GM12878 (cell line): Measurements from ENCODE around the gene MLPH. TPM values are rescaled to one million over a fixed set of nuclear protein-coding genes. Genes with fewer than 3 reads are reported as not detected.

Source experiments
- IKZF2 ChIP-seq, 2 experiments: fragments of 450-650 bp; IDR thresholded peaks; 2 replicates each; pipeline ENCODE4 v1.6.1; 2017; ENCODE audit warnings: mild to moderate bottlenecking in 2 of 2, moderate library complexity in 2 of 2
- MEF2A ChIP-seq: IDR thresholded peaks from 2 replicates; pipeline ENCODE4 v1.6.1; 2011; ENCODE audit warnings: low read depth, mild to moderate bottlenecking, low read length, moderate library complexity; ENCODE audit not compliant: insufficient read depth
- RFX5 ChIP-seq: IDR thresholded peaks from 2 replicates; pipeline ENCODE4 v1.6.1; 2011; ENCODE audit warnings: low read depth, low read length, improper control_type of control experiment
- TCF3 ChIP-seq: IDR thresholded peaks from 2 replicates; pipeline ENCODE4 v1.6.1; 2012; ENCODE audit warnings: low read depth, mild to moderate bottlenecking, low read length, borderline replicate concordance; ENCODE audit not compliant: insufficient read depth
- ZNF274 ChIP-seq: IDR thresholded peaks from one replicate; pipeline ENCODE4 v1.8.0; 2011; ENCODE audit not compliant: insufficient read length, insufficient read depth
- polyA plus RNA-seq, 11 experiments: library from polyadenylated mRNA; depleted of rRNA in 4 of 11; unstranded in 6 of 11; stranded (reverse) in 5 of 11; fragments of >200 nt; fragmentation: Nextera tagmentation in 4 of 11; fragmentation: Illumina TruSeq in 1 of 11; extraction: Ambion mirVana in 4 of 11; extraction: Trizol in 1 of 11; gene quantifications; 1 replicate in 1 of 11; 2 replicates in 10 of 11; pipeline versions ENCODE4 v1.2.1 to v1.2.3, GENCODE V29; 2011 to 2016; ENCODE audit warnings: inconsistent platforms in 2 of 11, missing spikeins in 2 of 11, low read depth in 1 of 11
- total RNA-seq, 4 experiments: library from RNA; depleted of rRNA in 3 of 4; stranded (reverse); fragments of >200 nt in 3 of 4; fragmentation: Illumina TruSeq in 1 of 4; extraction: Trizol in 1 of 4; gene quantifications; 2 replicates each; pipeline versions ENCODE4 v1.2.1 to v1.2.3, GENCODE V29; 2013 to 2021
- TF ChIP-seq, protein P1 (sequence below): fragments of 450-650 bp; IDR thresholded peaks from 2 replicates; pipeline ENCODE4 v1.6.1; 2016; ENCODE audit warnings: mild to moderate bottlenecking, moderate library complexity, borderline replicate concordance
- TF ChIP-seq, protein P2 (sequence below): fragments of 450-650 bp; formaldehyde crosslinking; IDR thresholded peaks from 2 replicates; pipeline ENCODE4 v1.5.0; 2022; ENCODE audit warnings: mild to moderate bottlenecking, missing genetic modification characterization
- TF ChIP-seq, protein P3 (sequence below): fragments of 450-650 bp; formaldehyde crosslinking; IDR thresholded peaks from 2 replicates; pipeline ENCODE4 v1.4.0; 2020; ENCODE audit warnings: mild to moderate bottlenecking, moderate library complexity
- TF ChIP-seq, protein P4 (sequence below): fragments of 450-650 bp; formaldehyde crosslinking; IDR thresholded peaks from 2 replicates; pipeline ENCODE4 v1.4.0; 2022; ENCODE audit warnings: mild to moderate bottlenecking, moderate library complexity
- TF ChIP-seq, protein P5 (sequence below): fragments of 450-650 bp; IDR thresholded peaks from 2 replicates; pipeline ENCODE4 v1.6.1; 2017; ENCODE audit warnings: antibody characterized with exemption, mild to moderate bottlenecking, moderate library complexity

The MLPH gene
- total and polyA plus RNA-seq, 10 of the 15 experiments (the other 5 are each of a cell fraction or from before 2014, with no cell fraction given) = 0.16 to 0.85 TPM; not detected in 8

DNA sequence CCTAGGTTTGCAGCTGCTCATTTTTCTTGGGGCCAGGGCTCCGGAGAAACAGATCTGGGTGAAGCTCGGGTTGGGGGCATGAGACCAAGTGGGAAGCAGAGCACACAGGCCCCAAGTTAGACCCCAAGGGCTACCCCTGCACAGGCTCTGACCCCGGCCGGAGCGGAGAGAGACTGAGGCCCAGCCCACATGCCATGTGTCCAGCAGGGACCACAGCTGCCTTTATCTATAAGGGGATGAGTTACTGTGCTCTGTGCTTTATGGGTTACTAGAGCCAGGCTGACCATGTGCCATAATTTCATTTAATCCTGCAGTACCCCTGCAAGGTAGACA lies 49.0 kb downstream of the MLPH start (continued):
- TF ChIP-seq, protein P1, sequence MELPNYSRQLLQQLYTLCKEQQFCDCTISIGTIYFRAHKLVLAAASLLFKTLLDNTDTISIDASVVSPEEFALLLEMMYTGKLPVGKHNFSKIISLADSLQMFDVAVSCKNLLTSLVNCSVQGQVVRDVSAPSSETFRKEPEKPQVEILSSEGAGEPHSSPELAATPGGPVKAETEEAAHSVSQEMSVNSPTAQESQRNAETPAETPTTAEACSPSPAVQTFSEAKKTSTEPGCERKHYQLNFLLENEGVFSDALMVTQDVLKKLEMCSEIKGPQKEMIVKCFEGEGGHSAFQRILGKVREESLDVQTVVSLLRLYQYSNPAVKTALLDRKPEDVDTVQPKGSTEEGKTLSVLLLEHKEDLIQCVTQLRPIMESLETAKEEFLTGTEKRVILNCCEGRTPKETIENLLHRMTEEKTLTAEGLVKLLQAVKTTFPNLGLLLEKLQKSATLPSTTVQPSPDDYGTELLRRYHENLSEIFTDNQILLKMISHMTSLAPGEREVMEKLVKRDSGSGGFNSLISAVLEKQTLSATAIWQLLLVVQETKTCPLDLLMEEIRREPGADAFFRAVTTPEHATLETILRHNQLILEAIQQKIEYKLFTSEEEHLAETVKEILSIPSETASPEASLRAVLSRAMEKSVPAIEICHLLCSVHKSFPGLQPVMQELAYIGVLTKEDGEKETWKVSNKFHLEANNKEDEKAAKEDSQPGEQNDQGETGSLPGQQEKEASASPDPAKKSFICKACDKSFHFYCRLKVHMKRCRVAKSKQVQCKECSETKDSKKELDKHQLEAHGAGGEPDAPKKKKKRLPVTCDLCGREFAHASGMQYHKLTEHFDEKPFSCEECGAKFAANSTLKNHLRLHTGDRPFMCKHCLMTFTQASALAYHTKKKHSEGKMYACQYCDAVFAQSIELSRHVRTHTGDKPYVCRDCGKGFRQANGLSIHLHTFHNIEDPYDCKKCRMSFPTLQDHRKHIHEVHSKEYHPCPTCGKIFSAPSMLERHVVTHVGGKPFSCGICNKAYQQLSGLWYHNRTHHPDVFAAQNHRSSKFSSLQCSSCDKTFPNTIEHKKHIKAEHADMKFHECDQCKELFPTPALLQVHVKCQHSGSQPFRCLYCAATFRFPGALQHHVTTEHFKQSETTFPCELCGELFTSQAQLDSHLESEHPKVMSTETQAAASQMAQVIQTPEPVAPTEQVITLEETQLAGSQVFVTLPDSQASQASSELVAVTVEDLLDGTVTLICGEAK = no peak
- TF ChIP-seq, protein P2, sequence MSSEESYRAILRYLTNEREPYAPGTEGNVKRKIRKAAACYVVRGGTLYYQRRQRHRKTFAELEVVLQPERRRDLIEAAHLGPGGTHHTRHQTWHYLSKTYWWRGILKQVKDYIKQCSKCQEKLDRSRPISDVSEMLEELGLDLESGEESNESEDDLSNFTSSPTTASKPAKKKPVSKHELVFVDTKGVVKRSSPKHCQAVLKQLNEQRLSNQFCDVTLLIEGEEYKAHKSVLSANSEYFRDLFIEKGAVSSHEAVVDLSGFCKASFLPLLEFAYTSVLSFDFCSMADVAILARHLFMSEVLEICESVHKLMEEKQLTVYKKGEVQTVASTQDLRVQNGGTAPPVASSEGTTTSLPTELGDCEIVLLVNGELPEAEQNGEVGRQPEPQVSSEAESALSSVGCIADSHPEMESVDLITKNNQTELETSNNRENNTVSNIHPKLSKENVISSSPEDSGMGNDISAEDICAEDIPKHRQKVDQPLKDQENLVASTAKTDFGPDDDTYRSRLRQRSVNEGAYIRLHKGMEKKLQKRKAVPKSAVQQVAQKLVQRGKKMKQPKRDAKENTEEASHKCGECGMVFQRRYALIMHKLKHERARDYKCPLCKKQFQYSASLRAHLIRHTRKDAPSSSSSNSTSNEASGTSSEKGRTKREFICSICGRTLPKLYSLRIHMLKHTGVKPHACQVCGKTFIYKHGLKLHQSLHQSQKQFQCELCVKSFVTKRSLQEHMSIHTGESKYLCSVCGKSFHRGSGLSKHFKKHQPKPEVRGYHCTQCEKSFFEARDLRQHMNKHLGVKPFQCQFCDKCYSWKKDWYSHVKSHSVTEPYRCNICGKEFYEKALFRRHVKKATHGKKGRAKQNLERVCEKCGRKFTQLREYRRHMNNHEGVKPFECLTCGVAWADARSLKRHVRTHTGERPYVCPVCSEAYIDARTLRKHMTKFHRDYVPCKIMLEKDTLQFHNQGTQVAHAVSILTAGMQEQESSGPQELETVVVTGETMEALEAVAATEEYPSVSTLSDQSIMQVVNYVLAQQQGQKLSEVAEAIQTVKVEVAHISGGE = no peak
- TF ChIP-seq RFX5 = no peak
- TF ChIP-seq, protein P3, sequence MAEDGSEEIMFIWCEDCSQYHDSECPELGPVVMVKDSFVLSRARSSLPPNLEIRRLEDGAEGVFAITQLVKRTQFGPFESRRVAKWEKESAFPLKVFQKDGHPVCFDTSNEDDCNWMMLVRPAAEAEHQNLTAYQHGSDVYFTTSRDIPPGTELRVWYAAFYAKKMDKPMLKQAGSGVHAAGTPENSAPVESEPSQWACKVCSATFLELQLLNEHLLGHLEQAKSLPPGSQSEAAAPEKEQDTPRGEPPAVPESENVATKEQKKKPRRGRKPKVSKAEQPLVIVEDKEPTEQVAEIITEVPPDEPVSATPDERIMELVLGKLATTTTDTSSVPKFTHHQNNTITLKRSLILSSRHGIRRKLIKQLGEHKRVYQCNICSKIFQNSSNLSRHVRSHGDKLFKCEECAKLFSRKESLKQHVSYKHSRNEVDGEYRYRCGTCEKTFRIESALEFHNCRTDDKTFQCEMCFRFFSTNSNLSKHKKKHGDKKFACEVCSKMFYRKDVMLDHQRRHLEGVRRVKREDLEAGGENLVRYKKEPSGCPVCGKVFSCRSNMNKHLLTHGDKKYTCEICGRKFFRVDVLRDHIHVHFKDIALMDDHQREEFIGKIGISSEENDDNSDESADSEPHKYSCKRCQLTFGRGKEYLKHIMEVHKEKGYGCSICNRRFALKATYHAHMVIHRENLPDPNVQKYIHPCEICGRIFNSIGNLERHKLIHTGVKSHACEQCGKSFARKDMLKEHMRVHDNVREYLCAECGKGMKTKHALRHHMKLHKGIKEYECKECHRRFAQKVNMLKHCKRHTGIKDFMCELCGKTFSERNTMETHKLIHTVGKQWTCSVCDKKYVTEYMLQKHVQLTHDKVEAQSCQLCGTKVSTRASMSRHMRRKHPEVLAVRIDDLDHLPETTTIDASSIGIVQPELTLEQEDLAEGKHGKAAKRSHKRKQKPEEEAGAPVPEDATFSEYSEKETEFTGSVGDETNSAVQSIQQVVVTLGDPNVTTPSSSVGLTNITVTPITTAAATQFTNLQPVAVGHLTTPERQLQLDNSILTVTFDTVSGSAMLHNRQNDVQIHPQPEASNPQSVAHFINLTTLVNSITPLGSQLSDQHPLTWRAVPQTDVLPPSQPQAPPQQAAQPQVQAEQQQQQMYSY (CRISPR knock-in tag) = no peak
- TF ChIP-seq, protein P4, sequence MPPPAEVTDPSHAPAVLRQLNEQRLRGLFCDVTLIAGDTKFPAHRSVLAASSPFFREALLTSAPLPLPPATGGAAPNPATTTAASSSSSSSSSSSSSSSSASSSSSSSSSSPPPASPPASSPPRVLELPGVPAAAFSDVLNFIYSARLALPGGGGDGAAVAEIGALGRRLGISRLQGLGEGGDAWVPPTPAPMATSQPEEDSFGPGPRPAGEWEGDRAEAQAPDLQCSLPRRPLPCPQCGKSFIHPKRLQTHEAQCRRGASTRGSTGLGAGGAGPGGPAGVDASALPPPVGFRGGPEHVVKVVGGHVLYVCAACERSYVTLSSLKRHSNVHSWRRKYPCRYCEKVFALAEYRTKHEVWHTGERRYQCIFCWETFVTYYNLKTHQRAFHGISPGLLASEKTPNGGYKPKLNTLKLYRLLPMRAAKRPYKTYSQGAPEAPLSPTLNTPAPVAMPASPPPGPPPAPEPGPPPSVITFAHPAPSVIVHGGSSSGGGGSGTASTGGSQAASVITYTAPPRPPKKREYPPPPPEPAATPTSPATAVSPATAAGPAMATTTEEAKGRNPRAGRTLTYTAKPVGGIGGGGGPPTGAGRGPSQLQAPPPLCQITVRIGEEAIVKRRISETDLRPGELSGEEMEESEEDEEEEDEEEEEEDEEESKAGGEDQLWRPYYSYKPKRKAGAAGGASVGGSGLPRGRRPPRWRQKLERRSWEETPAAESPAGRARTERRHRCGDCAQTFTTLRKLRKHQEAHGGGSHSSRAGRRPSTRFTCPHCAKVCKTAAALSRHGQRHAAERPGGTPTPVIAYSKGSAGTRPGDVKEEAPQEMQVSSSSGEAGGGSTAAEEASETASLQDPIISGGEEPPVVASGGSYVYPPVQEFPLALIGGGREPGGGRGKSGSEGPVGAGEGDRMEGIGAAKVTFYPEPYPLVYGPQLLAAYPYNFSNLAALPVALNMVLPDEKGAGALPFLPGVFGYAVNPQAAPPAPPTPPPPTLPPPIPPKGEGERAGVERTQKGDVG (CRISPR knock-in tag) = no peak
- TF ChIP-seq ZNF274 = no peak
- TF ChIP-seq TCF3 = no peak
- no peak for TF ChIP-seq IKZF2 (IDR thresholded peaks at IDR 0.05)
- TF ChIP-seq MEF2A = no peak
- TF ChIP-seq, protein P5, sequence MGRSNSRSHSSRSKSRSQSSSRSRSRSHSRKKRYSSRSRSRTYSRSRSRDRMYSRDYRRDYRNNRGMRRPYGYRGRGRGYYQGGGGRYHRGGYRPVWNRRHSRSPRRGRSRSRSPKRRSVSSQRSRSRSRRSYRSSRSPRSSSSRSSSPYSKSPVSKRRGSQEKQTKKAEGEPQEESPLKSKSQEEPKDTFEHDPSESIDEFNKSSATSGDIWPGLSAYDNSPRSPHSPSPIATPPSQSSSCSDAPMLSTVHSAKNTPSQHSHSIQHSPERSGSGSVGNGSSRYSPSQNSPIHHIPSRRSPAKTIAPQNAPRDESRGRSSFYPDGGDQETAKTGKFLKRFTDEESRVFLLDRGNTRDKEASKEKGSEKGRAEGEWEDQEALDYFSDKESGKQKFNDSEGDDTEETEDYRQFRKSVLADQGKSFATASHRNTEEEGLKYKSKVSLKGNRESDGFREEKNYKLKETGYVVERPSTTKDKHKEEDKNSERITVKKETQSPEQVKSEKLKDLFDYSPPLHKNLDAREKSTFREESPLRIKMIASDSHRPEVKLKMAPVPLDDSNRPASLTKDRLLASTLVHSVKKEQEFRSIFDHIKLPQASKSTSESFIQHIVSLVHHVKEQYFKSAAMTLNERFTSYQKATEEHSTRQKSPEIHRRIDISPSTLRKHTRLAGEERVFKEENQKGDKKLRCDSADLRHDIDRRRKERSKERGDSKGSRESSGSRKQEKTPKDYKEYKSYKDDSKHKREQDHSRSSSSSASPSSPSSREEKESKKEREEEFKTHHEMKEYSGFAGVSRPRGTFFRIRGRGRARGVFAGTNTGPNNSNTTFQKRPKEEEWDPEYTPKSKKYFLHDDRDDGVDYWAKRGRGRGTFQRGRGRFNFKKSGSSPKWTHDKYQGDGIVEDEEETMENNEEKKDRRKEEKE = no peak
- TF ChIP-seq, all 136 proteins: peak for 0
